Gastrocnemius medialis (tissue), 4 donors: ENCODE results near the gene PFN1.
A peak's percentile ranks its signal among the peaks of the same experiment; 100 is the strongest.

Experiments used
- POLR2A ChIP-seq, 2 donors: fragments of 450-650 bp; IDR thresholded peaks; one replicate each; pipeline ENCODE4 v1.6.1; 2017; ENCODE audit warnings: antibody characterized with exemption in 2 of 2, mild to moderate bottlenecking in 2 of 2, moderate library complexity in 2 of 2
- TF ChIP-seq, protein P1 (sequence below), 5 experiments: fragments of 450-650 bp in 3 of 5; fragments of 200-600 bp in 2 of 5; sonication (generic) in 2 of 5; IDR thresholded peaks in 4 of 5; conservative IDR thresholded peaks in 1 of 5; 1 replicate in 4 of 5; 2 replicates in 1 of 5; pipeline ENCODE4 v1.5.1; 2016 to 2019; ENCODE audit warnings: antibody characterized with exemption in 5 of 5, mild to moderate bottlenecking in 3 of 5, moderate library complexity in 3 of 5

DNA sequence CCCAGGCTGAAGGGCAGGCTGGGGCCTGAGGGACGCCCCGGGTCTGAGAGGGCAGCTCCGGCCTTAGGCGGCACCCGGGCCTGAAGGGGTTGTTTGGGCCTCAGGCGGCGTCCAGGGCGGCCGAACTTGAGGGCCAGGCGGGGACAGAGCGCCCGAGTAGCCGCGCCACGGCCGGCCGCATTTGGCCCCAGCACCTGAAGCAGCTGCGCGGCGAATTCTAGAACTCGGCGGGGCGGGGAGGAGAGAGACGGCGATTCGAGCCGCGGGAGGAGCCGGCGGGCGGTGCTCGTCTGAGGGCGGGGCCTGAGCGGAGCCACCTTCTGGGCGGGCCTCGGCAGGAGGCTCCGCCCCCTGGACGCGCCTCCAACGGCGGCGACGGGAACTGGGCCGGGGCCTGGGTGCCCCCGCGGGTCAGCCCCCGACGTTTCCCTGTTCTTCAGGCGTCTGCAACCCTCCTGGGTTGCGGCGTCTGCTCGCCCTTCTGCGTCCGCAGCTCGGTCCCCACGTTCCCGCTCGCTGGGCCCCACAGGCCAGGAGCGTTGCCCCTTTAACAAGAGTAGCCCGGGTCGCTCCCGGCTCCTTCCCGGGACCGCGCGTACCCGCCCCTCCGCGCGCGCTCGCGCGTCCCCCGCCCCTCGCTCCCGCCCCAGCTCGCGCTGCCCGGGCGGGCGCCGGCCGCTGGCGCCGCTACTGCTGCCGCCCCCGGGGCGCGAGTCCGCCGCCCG is 49.1 kb upstream of the PFN1 start, which contains the start of the genes INCA1 and KIF1C:
- TF ChIP-seq POLR2A (IDR thresholded peaks at IDR 0.05), result peak; percentile 86 to 88
- TF ChIP-seq, protein P1, sequence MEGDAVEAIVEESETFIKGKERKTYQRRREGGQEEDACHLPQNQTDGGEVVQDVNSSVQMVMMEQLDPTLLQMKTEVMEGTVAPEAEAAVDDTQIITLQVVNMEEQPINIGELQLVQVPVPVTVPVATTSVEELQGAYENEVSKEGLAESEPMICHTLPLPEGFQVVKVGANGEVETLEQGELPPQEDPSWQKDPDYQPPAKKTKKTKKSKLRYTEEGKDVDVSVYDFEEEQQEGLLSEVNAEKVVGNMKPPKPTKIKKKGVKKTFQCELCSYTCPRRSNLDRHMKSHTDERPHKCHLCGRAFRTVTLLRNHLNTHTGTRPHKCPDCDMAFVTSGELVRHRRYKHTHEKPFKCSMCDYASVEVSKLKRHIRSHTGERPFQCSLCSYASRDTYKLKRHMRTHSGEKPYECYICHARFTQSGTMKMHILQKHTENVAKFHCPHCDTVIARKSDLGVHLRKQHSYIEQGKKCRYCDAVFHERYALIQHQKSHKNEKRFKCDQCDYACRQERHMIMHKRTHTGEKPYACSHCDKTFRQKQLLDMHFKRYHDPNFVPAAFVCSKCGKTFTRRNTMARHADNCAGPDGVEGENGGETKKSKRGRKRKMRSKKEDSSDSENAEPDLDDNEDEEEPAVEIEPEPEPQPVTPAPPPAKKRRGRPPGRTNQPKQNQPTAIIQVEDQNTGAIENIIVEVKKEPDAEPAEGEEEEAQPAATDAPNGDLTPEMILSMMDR (IDR thresholded peaks at IDR 0.05 in 4 of 5, conservative IDR thresholded peaks at IDR 0.05 in 1 of 5), result peak in 2 of 5 experiments; percentile 37 to 47
